Mononuclear cell (primary cell): ENCODE measurements around the gene DNAJB1. TPM values are rescaled to one million over a fixed set of nuclear protein-coding genes. Genes with fewer than 3 reads are reported as not detected.
"Not testable (repeated sequence)": the region's sequence is repeated elsewhere in the genome, so short reads cannot be mapped to it uniquely, and the experiment has no call there.

Experiments used
- H3K27me3 ChIP-seq: 2 replicates; pipeline ENCODE4 v1.6.0; 2011; ENCODE audit warnings: low read length, control low read depth; ENCODE audit not compliant: insufficient read depth
- H3K4me1 ChIP-seq: 2 replicates; pipeline ENCODE4 v1.5.1; 2011; ENCODE audit warnings: mild to moderate bottlenecking, low read length, control low read depth; ENCODE audit not compliant: insufficient read depth
- H3K4me3 ChIP-seq: 2 replicates; pipeline ENCODE4 v1.5.1; 2011; ENCODE audit warnings: mild to moderate bottlenecking, low read length, moderate library complexity
- H3K9me3 ChIP-seq: 2 replicates; pipeline ENCODE4 v1.5.1; 2011; ENCODE audit warnings: low read depth, mild to moderate bottlenecking, control low read depth, low read length
- total RNA-seq: library from RNA; depleted of rRNA; stranded (reverse); fragments of >200 nt; gene quantifications from one replicate; pipeline ENCODE4 v1.2.3, GENCODE V29; 2012

DNAJB1 gene
- 265 TPM for total RNA-seq

DNA sequence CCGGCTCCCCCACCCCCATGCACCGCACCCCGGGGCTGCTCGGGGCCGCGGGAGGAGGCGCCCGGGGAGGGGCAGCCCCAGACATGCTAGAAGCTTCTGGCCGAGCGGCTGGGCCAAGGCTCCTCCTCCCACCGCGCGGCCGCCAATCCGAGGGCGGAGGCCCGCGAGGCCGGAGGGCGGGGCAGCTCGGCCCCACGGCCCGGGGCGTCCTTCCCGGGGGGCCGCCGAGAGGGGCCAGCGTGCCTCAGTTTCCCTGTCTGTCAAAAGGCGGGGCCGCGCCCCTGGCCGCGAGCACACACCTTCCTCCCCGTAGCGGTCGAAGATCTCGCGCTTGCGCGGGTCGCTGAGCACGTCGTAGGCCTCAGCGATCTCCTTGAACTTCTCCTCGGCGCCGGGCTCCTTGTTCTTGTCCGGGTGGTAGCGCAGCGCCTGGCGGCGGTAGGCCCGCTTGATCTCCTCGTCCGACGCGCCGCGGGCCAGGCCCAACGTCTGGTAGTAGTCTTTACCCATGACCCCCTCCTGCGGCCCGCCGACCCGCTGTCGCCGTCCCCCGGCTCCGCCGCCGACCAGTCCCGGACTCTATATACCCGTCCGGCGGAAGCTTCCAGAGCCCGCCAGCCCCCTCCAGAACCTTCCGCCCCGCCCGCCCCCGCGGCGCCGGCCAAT lies at the start of gene DNAJB1:
DNAJB1 (minus strand) TSS at position 558 of the 666 bp plus-strand sequence; CDS start at position 510, 48 bp downstream.
- Histone ChIP-seq H3K27me3 (no peaks in the 10 kb centered on the region), H3K4me1 (peaks cover 66% of the 10 kb centered on the region), H3K9me3 (no peaks in the 10 kb centered on the region), H3K4me3 (peak within 1 kb of the TSS; percentile 96)

DNA sequence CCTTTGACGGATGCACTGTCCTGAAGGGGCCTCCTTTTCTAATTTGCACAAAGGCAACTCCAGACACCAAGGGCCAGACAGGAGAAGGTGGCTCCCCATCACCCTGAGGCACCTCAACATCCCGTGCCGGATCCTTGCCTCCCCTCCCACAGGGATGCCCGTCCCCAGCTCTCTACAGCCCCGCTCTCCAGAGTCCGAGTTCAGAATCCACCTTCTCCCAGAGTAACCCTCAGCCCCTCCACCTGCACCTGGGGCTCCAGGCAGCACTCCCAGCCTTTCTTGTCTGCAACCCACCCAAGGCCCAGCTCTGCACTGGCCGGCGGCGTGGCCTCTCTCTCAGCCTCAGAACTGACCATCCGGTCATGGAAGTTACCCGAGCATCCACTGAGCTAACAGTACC lies 48.9 kb upstream of the DNAJB1 start:
- Histone ChIP-seq H3K4me1 (peaks cover 26% of the 10 kb centered on the region), H3K27me3 (no peaks in the 10 kb centered on the region), H3K4me3 (no peak overlapping the region), H3K9me3 (no peaks in the 10 kb centered on the region)

DNA sequence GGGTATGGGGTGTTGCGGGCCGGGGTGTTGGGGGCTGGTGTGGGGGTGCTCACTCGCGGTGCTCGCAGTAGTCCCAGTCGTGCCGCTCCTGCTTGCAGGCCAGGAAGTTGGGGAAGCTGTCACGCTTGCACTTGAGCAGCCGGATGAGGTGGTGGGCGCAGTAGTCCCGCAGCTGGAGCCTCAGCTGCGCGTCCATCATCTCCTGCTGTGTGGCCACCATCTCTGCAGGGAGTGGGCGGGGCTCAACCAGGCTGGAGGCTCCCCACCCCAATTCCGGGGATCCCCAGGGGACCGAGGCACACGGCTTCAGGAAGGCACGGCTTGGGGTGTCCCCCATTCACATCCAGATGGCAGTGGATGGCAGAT lies 48.5 kb upstream of the DNAJB1 start:
- Histone ChIP-seq H3K27me3 (no peaks in the 10 kb centered on the region), H3K4me1 (peaks cover 24% of the 10 kb centered on the region), H3K4me3 (no peak overlapping the region), H3K9me3 (no peaks in the 10 kb centered on the region)

- H3K27me3 ChIP-seq: no peaks in the 10 kb centered on the region
- no peak overlapping the region for H3K4me3 ChIP-seq
- peaks cover 18% of the 10 kb centered on the region for H3K4me1 ChIP-seq
- no peaks in the 10 kb centered on the region for H3K9me3 ChIP-seq
Measured at GRCh38 chr19:14565765-14566711, 47.8 kb upstream of the DNAJB1 start.

- H3K9me3 ChIP-seq: no peaks in the 10 kb centered on the region
- no peak overlapping the region for H3K4me3 ChIP-seq
- no peaks in the 10 kb centered on the region for H3K27me3 ChIP-seq
- peaks cover 10% of the 10 kb centered on the region for H3K4me1 ChIP-seq
Measured at GRCh38 chr19:14565298-14565679, 47.1 kb upstream of the DNAJB1 start.

GRCh38 chr19:14564652-14565297 lies 46.6 kb upstream of the DNAJB1 start:
- H3K4me1 ChIP-seq, H3K27me3 ChIP-seq, H3K4me3 ChIP-seq, H3K9me3 ChIP-seq: not testable (repeated sequence)

DNA sequence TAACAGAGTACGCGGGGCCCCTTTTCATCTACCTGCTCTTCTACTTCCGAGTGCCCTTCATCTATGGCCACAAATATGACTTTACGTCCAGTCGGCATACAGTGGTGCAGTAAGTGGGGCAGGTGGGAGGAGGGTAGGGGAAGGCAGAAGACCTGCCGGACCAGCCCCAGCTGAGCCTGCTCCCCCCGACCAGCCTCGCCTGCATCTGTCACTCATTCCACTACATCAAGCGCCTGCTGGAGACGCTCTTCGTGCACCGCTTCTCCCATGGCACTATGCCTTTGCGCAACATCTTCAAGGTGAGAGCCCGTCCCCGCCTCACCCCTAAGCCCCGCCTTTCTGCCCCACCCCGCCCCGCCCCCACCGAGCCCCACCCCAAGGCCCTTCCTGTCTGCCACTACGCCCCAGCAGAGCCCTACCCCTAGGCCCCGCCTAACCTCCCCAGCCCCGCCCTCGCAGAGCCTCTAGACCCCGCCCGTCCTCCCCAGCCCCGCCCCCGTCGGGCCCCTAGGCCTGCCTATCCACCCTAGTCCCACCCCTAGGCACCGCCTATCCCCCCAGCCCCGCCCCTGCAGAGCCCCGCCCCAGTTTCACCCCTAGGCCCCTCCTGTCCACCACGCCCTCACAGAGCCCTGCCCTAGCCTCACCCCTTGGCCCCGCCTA lies 45.9 kb upstream of the DNAJB1 start:
- Histone ChIP-seq H3K4me3 (no peak overlapping the region), H3K4me1 (peaks cover 10% of the 10 kb centered on the region), H3K27me3 (no peaks in the 10 kb centered on the region), H3K9me3 (no peaks in the 10 kb centered on the region)

DNA sequence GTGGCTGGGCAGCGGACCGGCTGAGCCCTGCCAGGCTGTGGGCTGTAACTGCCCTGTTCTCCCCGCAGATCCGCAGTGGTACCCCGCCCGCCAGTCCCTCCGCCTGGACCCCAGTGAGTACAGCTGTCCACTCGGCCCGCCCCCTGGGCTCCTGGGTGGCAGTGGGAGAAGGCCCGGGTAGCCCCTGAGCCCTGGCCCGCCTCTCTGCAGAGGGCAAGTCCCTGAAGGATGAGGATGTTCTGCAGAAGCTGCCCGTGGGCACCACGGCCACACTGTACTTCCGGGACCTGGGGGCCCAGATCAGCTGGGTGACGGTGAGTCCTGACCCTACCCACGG lies 45.4 kb upstream of the DNAJB1 start:
- peaks cover 10% of the 10 kb centered on the region for H3K4me1 ChIP-seq
- H3K27me3 ChIP-seq: no peaks in the 10 kb centered on the region
- no peak overlapping the region for H3K4me3 ChIP-seq
- H3K9me3 ChIP-seq: no peaks in the 10 kb centered on the region

DNA sequence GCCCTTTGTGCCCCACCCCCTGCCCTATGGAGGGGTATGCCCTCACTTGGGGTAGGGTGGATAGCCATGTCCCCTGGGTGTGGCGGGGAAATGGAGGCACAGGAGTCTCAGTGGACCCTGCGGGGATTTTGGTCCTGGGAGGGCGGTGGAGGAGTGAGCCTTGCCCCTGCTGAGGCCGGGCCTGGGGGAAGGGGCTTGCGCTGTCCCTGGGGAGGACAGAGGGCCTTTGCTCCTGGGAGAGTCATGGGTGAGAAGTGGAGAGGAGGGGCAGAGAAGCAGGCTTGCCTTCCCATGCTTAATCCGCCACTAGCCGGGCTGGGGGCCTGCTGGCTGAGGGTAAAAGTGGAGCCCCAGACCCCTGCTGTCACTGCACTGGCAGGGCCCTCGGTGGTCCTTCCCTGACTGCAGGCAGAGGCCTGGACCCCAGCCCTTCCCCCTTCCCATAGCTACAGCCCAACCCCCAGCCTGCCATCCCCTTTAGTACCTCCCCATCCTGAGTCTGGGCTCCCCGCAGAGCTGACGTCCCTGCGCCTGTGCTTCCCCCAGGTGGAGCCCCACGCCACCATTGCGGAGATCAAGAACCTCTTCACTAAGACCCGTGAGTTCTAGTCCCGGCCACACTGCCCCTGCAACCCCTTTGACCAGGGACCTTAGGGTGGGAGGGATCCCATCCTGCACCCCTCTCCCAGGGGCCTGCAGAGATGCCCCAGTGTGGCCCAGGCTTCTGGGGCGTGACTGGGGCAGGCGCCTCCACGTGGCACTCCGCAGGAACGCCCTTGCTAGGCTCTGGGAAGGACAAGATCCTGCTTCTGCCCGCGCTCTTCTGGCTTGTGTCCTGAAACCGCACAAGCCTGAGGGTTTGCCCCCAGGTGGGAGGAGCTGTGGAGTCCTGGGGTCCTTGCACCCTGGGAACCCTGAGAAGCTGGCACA lies 44.7 kb upstream of the DNAJB1 start:
- H3K4me1 ChIP-seq: peaks cover 13% of the 10 kb centered on the region
- H3K27me3 ChIP-seq: no peaks in the 10 kb centered on the region
- no peaks in the 10 kb centered on the region for H3K9me3 ChIP-seq
- no peak overlapping the region for H3K4me3 ChIP-seq

- H3K4me1 ChIP-seq: peaks cover 9% of the 10 kb centered on the region
- H3K9me3 ChIP-seq: no peaks in the 10 kb centered on the region
- H3K4me3 ChIP-seq: no peak overlapping the region
- H3K27me3 ChIP-seq: no peaks in the 10 kb centered on the region
Measured at GRCh38 chr19:14561847-14562351, 43.7 kb upstream of the DNAJB1 start.

DNA sequence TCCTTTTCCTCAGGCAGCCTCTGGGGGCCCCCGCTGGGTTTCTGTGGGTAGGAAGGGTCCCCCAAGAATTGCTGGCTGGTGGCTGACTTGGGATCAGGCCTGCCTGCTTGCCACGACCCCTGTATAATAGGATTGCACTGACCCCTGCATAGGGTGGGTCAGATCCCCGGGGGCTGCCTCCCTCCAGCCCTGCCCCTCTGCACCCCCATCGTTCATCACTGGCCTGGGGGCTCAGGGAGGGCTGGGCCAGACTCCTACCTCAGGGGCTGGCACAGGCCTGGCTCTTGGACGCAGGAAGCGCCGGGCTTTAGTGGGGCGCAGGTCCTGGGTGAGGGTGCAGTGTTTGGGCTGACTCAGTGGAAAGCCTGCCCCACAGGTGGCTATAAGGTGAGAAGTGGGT lies 43.1 kb upstream of the DNAJB1 start:
- Histone ChIP-seq H3K4me1 (peaks cover 14% of the 10 kb centered on the region), H3K4me3 (no peak overlapping the region), H3K9me3 (no peaks in the 10 kb centered on the region), H3K27me3 (no peaks in the 10 kb centered on the region)

DNA sequence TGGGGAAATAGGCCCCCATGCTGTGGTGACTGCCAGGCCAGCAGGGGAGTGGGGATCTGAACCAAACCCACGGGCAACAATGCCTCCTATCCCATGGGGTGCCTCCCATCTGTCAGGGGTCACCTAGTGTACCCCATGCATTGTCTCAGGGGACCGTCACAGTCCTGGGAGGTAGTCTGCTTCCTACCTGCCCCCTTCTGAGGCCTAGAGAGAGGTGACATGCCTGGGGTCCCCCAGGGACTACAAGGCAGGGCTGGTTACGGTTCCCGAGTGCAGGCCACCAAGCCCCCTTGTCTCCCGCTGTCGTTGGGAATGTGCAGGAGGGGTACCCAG lies 42.5 kb upstream of the DNAJB1 start:
- H3K9me3 ChIP-seq: no peaks in the 10 kb centered on the region
- H3K4me3 ChIP-seq: no peak overlapping the region
- H3K4me1 ChIP-seq: peaks cover 19% of the 10 kb centered on the region
- no peaks in the 10 kb centered on the region for H3K27me3 ChIP-seq

- Histone ChIP-seq H3K9me3 (no peaks in the 10 kb centered on the region), H3K4me3 (no peak overlapping the region), H3K27me3 (no peaks in the 10 kb centered on the region), H3K4me1 (peaks cover 20% of the 10 kb centered on the region)
Measured at GRCh38 chr19:14559916-14560775, 41.9 kb upstream of the DNAJB1 start.
